ENCODE results near the gene ZNF710.
A peak's percentile ranks its signal among the peaks of the same experiment; 100 is the strongest.

The ZNF710 gene

GRCh38 chr15:89980896-89981295 lies 20.2 kb upstream of the ZNF710 start:
- DNase-seq (ENCODE audit: low spot score in 2 of 2), result no peak
- H3K9me3 ChIP-seq, result no peaks in the 10 kb centered on the region
- H3K4me3 ChIP-seq, result no peak overlapping the region
- H3K27me3 ChIP-seq (ENCODE audit: low read depth), result no peaks in the 10 kb centered on the region
- in situ Hi-C loops (cut with MboI; ENCODE audit: low sequenced_read_pairs), result no loop called here
- no peaks in the 10 kb centered on the region for H3K4me1 ChIP-seq
- no peaks in the 10 kb centered on the region for H3K36me3 ChIP-seq (replicated peaks)

GRCh38 chr15:89982315-89983055 lies 18.6 kb upstream of the ZNF710 start:
- no peaks in the 10 kb centered on the region for H3K36me3 ChIP-seq (replicated peaks)
- no peak overlapping the region for H3K4me3 ChIP-seq
- DNase-seq (ENCODE audit: low spot score in 2 of 2), result no peak
- H3K4me1 ChIP-seq, result no peaks in the 10 kb centered on the region
- H3K9me3 ChIP-seq, result no peaks in the 10 kb centered on the region
- in situ Hi-C loops (cut with MboI; ENCODE audit: low sequenced_read_pairs), result no loop called here
- H3K27me3 ChIP-seq (ENCODE audit: low read depth), result no peaks in the 10 kb centered on the region

GRCh38 chr15:89984001-89984400 lies 17.1 kb upstream of the ZNF710 start:
- Histone ChIP-seq H3K4me3 (no peak overlapping the region), H3K9me3 (no peaks in the 10 kb centered on the region), H3K27me3 (ENCODE audit: low read depth) (no peaks in the 10 kb centered on the region), H3K4me1 (no peaks in the 10 kb centered on the region), H3K36me3 (replicated peaks) (no peaks in the 10 kb centered on the region)
- in situ Hi-C loops (cut with MboI; ENCODE audit: low sequenced_read_pairs), result no loop called here
- DNase-seq (ENCODE audit: low spot score in 2 of 2), result no peak

GRCh38 chr15:89984421-89985010 lies 16.6 kb upstream of the ZNF710 start:
- no peak overlapping the region for H3K4me3 ChIP-seq

GRCh38 chr15:89985111-89985510 lies 16.0 kb upstream of the ZNF710 start:
- H3K4me3 ChIP-seq, result no peak overlapping the region

More at GRCh38 chr15:89984421-89985010, 16.6 kb upstream of the ZNF710 start:
- in situ Hi-C loops (cut with MboI; ENCODE audit: low sequenced_read_pairs), result no loop called here
- Histone ChIP-seq H3K36me3 (replicated peaks) (no peaks in the 10 kb centered on the region), H3K4me1 (no peaks in the 10 kb centered on the region), H3K9me3 (no peaks in the 10 kb centered on the region), H3K27me3 (ENCODE audit: low read depth) (no peaks in the 10 kb centered on the region)
- DNase-seq (ENCODE audit: low spot score in 2 of 2), result no peak

GRCh38 chr15:89991312-89991711 lies 9.8 kb upstream of the ZNF710 start:
- no peak for DNase-seq (ENCODE audit: low spot score in 2 of 2)
- in situ Hi-C loops (cut with MboI; ENCODE audit: low sequenced_read_pairs), result no loop called here
- Histone ChIP-seq H3K9me3 (no peaks in the 10 kb centered on the region), H3K27me3 (ENCODE audit: low read depth) (peaks cover 4% of the 10 kb centered on the region; the same call in 1 of the 2 replicates), H3K4me1 (no peaks in the 10 kb centered on the region), H3K36me3 (replicated peaks) (no peaks in the 10 kb centered on the region), H3K4me3 (no peak overlapping the region)

More at GRCh38 chr15:89985111-89985510, 16.0 kb upstream of the ZNF710 start:
- no peak for DNase-seq (ENCODE audit: low spot score in 2 of 2)
- Histone ChIP-seq H3K36me3 (replicated peaks) (no peaks in the 10 kb centered on the region), H3K4me1 (no peaks in the 10 kb centered on the region), H3K9me3 (no peaks in the 10 kb centered on the region), H3K27me3 (ENCODE audit: low read depth) (no peaks in the 10 kb centered on the region)
- in situ Hi-C loops (cut with MboI; ENCODE audit: low sequenced_read_pairs), result no loop called here

GRCh38 chr15:89993349-89993748 lies 7.8 kb upstream of the ZNF710 start:
- in situ Hi-C loops (cut with MboI; ENCODE audit: low sequenced_read_pairs), result no loop called here
- DNase-seq (ENCODE audit: low spot score in 2 of 2), result no peak
- Histone ChIP-seq H3K36me3 (replicated peaks) (no peaks in the 10 kb centered on the region), H3K27me3 (ENCODE audit: low read depth) (peaks cover 4% of the 10 kb centered on the region; the same call in 1 of the 2 replicates), H3K4me1 (no peaks in the 10 kb centered on the region), H3K9me3 (no peaks in the 10 kb centered on the region), H3K4me3 (no peak overlapping the region)

- no peak for DNase-seq (ENCODE audit: low spot score in 2 of 2)
- in situ Hi-C loops (cut with MboI; ENCODE audit: low sequenced_read_pairs), result no loop called here
- no peaks in the 10 kb centered on the region for H3K36me3 ChIP-seq (replicated peaks)
- H3K4me1 ChIP-seq, result peaks cover 19% of the 10 kb centered on the region
- no peaks in the 10 kb centered on the region for H3K9me3 ChIP-seq
- no peak overlapping the region for H3K4me3 ChIP-seq
- peaks cover 4% of the 10 kb centered on the region; the same call in 1 of the 2 replicates for H3K27me3 ChIP-seq (ENCODE audit: low read depth)
These were observed 4.0 kb upstream of the ZNF710 start for GRCh38 chr15:89997079-89997478.

GRCh38 chr15:89998141-89998661 lies 2.9 kb upstream of the ZNF710 start:
- DNase-seq (ENCODE audit: low spot score in 2 of 2), result no peak
- Histone ChIP-seq H3K4me3 (no peak overlapping the region), H3K4me1 (peaks cover 26% of the 10 kb centered on the region), H3K27me3 (ENCODE audit: low read depth) (peaks cover 4% of the 10 kb centered on the region; the same call in 1 of the 2 replicates), H3K36me3 (replicated peaks) (no peaks in the 10 kb centered on the region), H3K9me3 (no peaks in the 10 kb centered on the region)
- in situ Hi-C loops (cut with MboI; ENCODE audit: low sequenced_read_pairs), result no loop called here

- in situ Hi-C loops (cut with MboI; ENCODE audit: low sequenced_read_pairs), result no loop called here
- no peak overlapping the region for H3K4me3 ChIP-seq
These were observed 2.0 kb upstream of the ZNF710 start for GRCh38 chr15:89998923-89999675.

GRCh38 chr15:89999676-90000185 lies 1.4 kb upstream of the ZNF710 start:
- DNase-seq (ENCODE audit: low spot score in 2 of 2), result peak; percentile 63 to 80
- no peaks in the 10 kb centered on the region for H3K36me3 ChIP-seq (replicated peaks)
- H3K27me3 ChIP-seq (ENCODE audit: low read depth), result peaks cover 4% of the 10 kb centered on the region; the same call in 1 of the 2 replicates
- H3K4me1 ChIP-seq, result peaks cover 27% of the 10 kb centered on the region
- in situ Hi-C loops (cut with MboI; ENCODE audit: low sequenced_read_pairs), result no loop called here
- peak overlapping the region; percentile 14 for H3K4me3 ChIP-seq
- H3K9me3 ChIP-seq, result no peaks in the 10 kb centered on the region

More at GRCh38 chr15:89998923-89999675, 2.0 kb upstream of the ZNF710 start:
- DNase-seq (ENCODE audit: low spot score in 2 of 2), result peak in 1 of 2 experiments; percentile 30
- peaks cover 27% of the 10 kb centered on the region for H3K4me1 ChIP-seq
- H3K9me3 ChIP-seq, result no peaks in the 10 kb centered on the region
- H3K27me3 ChIP-seq (ENCODE audit: low read depth), result peaks cover 4% of the 10 kb centered on the region; the same call in 1 of the 2 replicates
- H3K36me3 ChIP-seq (replicated peaks), result no peaks in the 10 kb centered on the region

GRCh38 chr15:90000186-90001001 lies 730 bp upstream of the ZNF710 start:
- Histone ChIP-seq H3K27me3 (ENCODE audit: low read depth) (no peaks in the 10 kb centered on the region), H3K36me3 (replicated peaks) (no peaks in the 10 kb centered on the region), H3K9me3 (no peaks in the 10 kb centered on the region), H3K4me3 (peak overlapping the region; percentile 45), H3K4me1 (peaks cover 27% of the 10 kb centered on the region)
- in situ Hi-C loops (cut with MboI; ENCODE audit: low sequenced_read_pairs), result no loop called here
- DNase-seq (ENCODE audit: low spot score in 2 of 2), result peak in 1 of 2 experiments; percentile 33

All from HAP-1 (cell line).